Spleen (tissue), 11 donors: ENCODE results near the gene SURF2. TPM values are rescaled to one million over a fixed set of nuclear protein-coding genes. Genes with fewer than 3 reads are reported as not detected.

Source experiments
- DNase-seq: peaks from one replicate; pipeline ENCODE4 v3.0.0-alpha.2; 2020
- H3K27ac ChIP-seq, 8 donors: fragments of 200-600 bp; sonication (generic) in 7 of 8; 1 replicate in 4 of 8; 2 replicates in 4 of 8; pipeline versions ENCODE4 v1.5.0 to v1.8.0; 2016 to 2021; ENCODE audit warnings: inconsistent platforms in 4 of 8, mild to moderate bottlenecking in 4 of 8, moderate library complexity in 1 of 8
- H3K27me3 ChIP-seq, 7 donors: fragments of 200-600 bp; sonication (generic) in 6 of 7; replicated peaks in 1 of 7; 1 replicate in 4 of 7; 2 replicates in 3 of 7; pipeline versions ENCODE4 v1.5.0 to v1.8.0; 2016 to 2021; ENCODE audit warnings: inconsistent platforms in 3 of 7, mild to moderate bottlenecking in 1 of 7
- H3K36me3 ChIP-seq, 6 donors: fragments of 200-600 bp; sonication (generic) in 5 of 6; 1 replicate in 4 of 6; 2 replicates in 2 of 6; pipeline versions ENCODE4 v1.5.0 to v1.8.0; 2016 to 2021; ENCODE audit warnings: inconsistent platforms in 2 of 6
- H3K4me1 ChIP-seq, 6 donors: fragments of 200-600 bp; sonication (generic) in 5 of 6; 1 replicate in 3 of 6; 2 replicates in 3 of 6; pipeline versions ENCODE4 v1.5.0 to v1.8.0; 2016 to 2021; ENCODE audit warnings: inconsistent platforms in 3 of 6
- H3K4me3 ChIP-seq, 8 donors: fragments of 200-600 bp; sonication (generic) in 7 of 8; 1 replicate in 4 of 8; 2 replicates in 4 of 8; pipeline versions ENCODE4 v1.5.0 to v1.8.0; 2016 to 2021; ENCODE audit warnings: inconsistent platforms in 4 of 8, mild to moderate bottlenecking in 4 of 8, moderate library complexity in 2 of 8
- H3K9me3 ChIP-seq, 8 donors: fragments of 200-600 bp; sonication (generic) in 7 of 8; 1 replicate in 4 of 8; 2 replicates in 4 of 8; pipeline versions ENCODE4 v1.5.0 to v1.8.0; 2016 to 2021; ENCODE audit warnings: inconsistent platforms in 4 of 8
- CTCF ChIP-seq, 11 experiments: fragments of 200-600 bp in 7 of 11; fragments of 450-650 bp in 4 of 11; sonication (generic) in 4 of 11; IDR thresholded peaks in 8 of 11; conservative IDR thresholded peaks in 3 of 11; 1 replicate in 7 of 11; 2 replicates in 4 of 11; pipeline versions ENCODE4 v1.4.0 to v1.8.0; 2016 to 2021; ENCODE audit warnings: antibody characterized with exemption in 11 of 11, inconsistent platforms in 4 of 11, mild to moderate bottlenecking in 1 of 11
- POLR2A ChIP-seq, 3 donors: fragments of 450-650 bp; IDR thresholded peaks; one replicate each; pipeline ENCODE4 v1.5.1; 2017; ENCODE audit warnings: antibody characterized with exemption in 3 of 3, mild to moderate bottlenecking in 1 of 3
- POLR2AphosphoS5 ChIP-seq, 3 donors: sonication (generic); formaldehyde crosslinking; IDR thresholded peaks; one replicate each; pipeline ENCODE4 v1.5.1; 2017; ENCODE audit warnings: antibody characterized with exemption in 3 of 3
- WGBS, 5 donors: extraction: QIAGEN DNeasy Blood & Tissue Kit in 3 of 5; methylation state at CpG; one replicate each; pipeline versions ENCODE4 v1.1.5 to v1.1.7; 2013 to 2018; 5-methylcytosine and 5-hydroxymethylcytosine counted together
- intact Hi-C: fragments of 100-400 bp; cut with DNase I; formaldehyde crosslinking; loops from one replicate; pipeline ENCODE4 v1.15.0; 2023; ENCODE audit warnings: low total_unique reads
- polyA plus RNA-seq, 3 donors: library from polyadenylated mRNA; stranded (reverse); fragments of 200-250 nt; gene quantifications; one replicate each; pipeline ENCODE4 v1.2.1, GENCODE V29; 2013
- total RNA-seq, 7 donors: library from RNA; depleted of rRNA in 3 of 7; stranded (reverse); fragments of >200 nt in 3 of 7; fragmentation: NEBNext Ultra II Directional in 4 of 7; extraction: Animal tissue kit (Norgen Biotek cat#: 25700) in 4 of 7; gene quantifications; one replicate each; pipeline versions ENCODE4 v1.1.0 to v1.2.1, GENCODE V29; 2016 to 2021
- donor health status: healthy with polysubstance abuse.
- donor health status: DM: no; HTN: no; CAD: no; lungs with moderate emphysema.
- donor health status: DM: no; HTN: no; CAD: no.
- donor health status: Bipolar disorder and iron deficiency.
- donor health status: healthy.
- donor health status: DM: no; HTN: no; CAD: no.
- donor health status: DM: yes; HTN: yes; CAD: no.

Gene SURF2
- total and polyA plus RNA-seq, 10 donors: 6.5 to 32.6 (median 13.9) TPM

- Histone ChIP-seq H3K27me3 (no peaks in the 10 kb centered on the region), H3K4me1 (peaks cover 10 to 30% (median 16%) of the 10 kb centered on the region in 6 donors), H3K36me3 (no peaks in the 10 kb centered on the region), H3K9me3 (no peaks in the 10 kb centered on the region), H3K4me3 (no peak overlapping the region), H3K27ac (no peak overlapping the region)
- TF ChIP-seq POLR2A (IDR thresholded peaks at IDR 0.05): no peak
- TF ChIP-seq CTCF (IDR thresholded peaks at IDR 0.05 in 8 of 11, conservative IDR thresholded peaks at IDR 0.05 in 3 of 11): no peak
- no peak for TF ChIP-seq POLR2AphosphoS5 (IDR thresholded peaks at IDR 0.05)
- WGBS, 5 donors: 87 to 90% (median 89%) methylated on average over 12 to 14 of the region's 14 CpGs
- intact Hi-C loops: no loop called here
- DNase-seq: no peak
Measured at GRCh38 chr9:133379153-133380086, 23.1 kb downstream of the SURF2 start.

- no peak overlapping the region for H3K4me3 ChIP-seq
- H3K36me3 ChIP-seq: no peaks in the 10 kb centered on the region
- no peaks in the 10 kb centered on the region for H3K9me3 ChIP-seq
- no peaks in the 10 kb centered on the region for H3K27me3 ChIP-seq
- DNase-seq: no peak
- TF ChIP-seq POLR2A (IDR thresholded peaks at IDR 0.05): no peak
- TF ChIP-seq POLR2AphosphoS5 (IDR thresholded peaks at IDR 0.05): no peak
- TF ChIP-seq CTCF (IDR thresholded peaks at IDR 0.05 in 8 of 11, conservative IDR thresholded peaks at IDR 0.05 in 3 of 11): no peak
- no peak overlapping the region for H3K27ac ChIP-seq
- intact Hi-C loops: no loop called here
- WGBS, 5 donors: 89 to 97% (median 90%) methylated on average over 4 of the region's 4 CpGs
- peaks cover 5 to 20% (median 8%) of the 10 kb centered on the region in 6 donors for H3K4me1 ChIP-seq
Measured at GRCh38 chr9:133380734-133381133, 24.4 kb downstream of the SURF2 start.

GRCh38 chr9:133382507-133383141, 26.3 kb downstream of the SURF2 start:
- H3K4me3 ChIP-seq: no peak overlapping the region
- no peaks in the 10 kb centered on the region for H3K27me3 ChIP-seq
- H3K27ac ChIP-seq: no peak overlapping the region
- H3K4me1 ChIP-seq: peaks cover 0 to 8% (median 0%) of the 10 kb centered on the region in 6 donors
- H3K36me3 ChIP-seq: no peaks in the 10 kb centered on the region
- WGBS, 5 donors: 80 to 91% (median 86%) methylated on average over 4 of the region's 4 CpGs
- no peaks in the 10 kb centered on the region for H3K9me3 ChIP-seq
- no peak for TF ChIP-seq CTCF (IDR thresholded peaks at IDR 0.05 in 8 of 11, conservative IDR thresholded peaks at IDR 0.05 in 3 of 11)
- no peak for TF ChIP-seq POLR2AphosphoS5 (IDR thresholded peaks at IDR 0.05)
- TF ChIP-seq POLR2A (IDR thresholded peaks at IDR 0.05): no peak
- intact Hi-C loops: no loop called here
- no peak for DNase-seq

- 89 to 96% (median 93%) methylated on average over 3 of the region's 3 CpGs for WGBS, 5 donors
- DNase-seq: no peak
- TF ChIP-seq POLR2A (IDR thresholded peaks at IDR 0.05): no peak
- TF ChIP-seq POLR2AphosphoS5 (IDR thresholded peaks at IDR 0.05): no peak
- TF ChIP-seq CTCF (IDR thresholded peaks at IDR 0.05 in 8 of 11, conservative IDR thresholded peaks at IDR 0.05 in 3 of 11): no peak
- Histone ChIP-seq H3K4me3 (no peak overlapping the region), H3K4me1 (peaks cover 0 to 8% (median 0%) of the 10 kb centered on the region in 6 donors), H3K27me3 (no peaks in the 10 kb centered on the region), H3K9me3 (no peaks in the 10 kb centered on the region), H3K36me3 (no peaks in the 10 kb centered on the region), H3K27ac (no peak overlapping the region)
- intact Hi-C loops: no loop called here
Measured at GRCh38 chr9:133383438-133383837, 27.1 kb downstream of the SURF2 start.
